ENCODE data around the gene SLC39A7.

The SLC39A7 gene

GRCh38 chr6:33170176-33171015, 30.3 kb upstream of the SLC39A7 start:
- H3K4me1 ChIP-seq (ENCODE audit: insufficient read depth, low read length, poor library complexity, severe bottlenecking), result no peaks in the 10 kb centered on the region
- H3K9ac ChIP-seq (ENCODE audit: low read depth, low read length, poor library complexity, severe bottlenecking), result no peak overlapping the region
- H3K27me3 ChIP-seq (ENCODE audit: insufficient read depth, low read length, poor library complexity, severe bottlenecking), result no peaks in the 10 kb centered on the region
- no peaks in the 10 kb centered on the region for H4K20me1 ChIP-seq (ENCODE audit: insufficient read depth, low read length, poor library complexity, severe bottlenecking)
- H3K9me2 ChIP-seq (replicated peaks; ENCODE audit: low read depth, low read length), result no peaks in the 10 kb centered on the region
- H3F3A ChIP-seq (ENCODE audit: low read depth), result no peaks in the 10 kb centered on the region
- H2AFZ ChIP-seq (ENCODE audit: low read length), result no peak overlapping the region
- H3K79me2 ChIP-seq (ENCODE audit: insufficient read depth, low read length), result no peaks in the 10 kb centered on the region
- TF ChIP-seq CTCF (conservative IDR thresholded peaks at IDR 0.05; ENCODE audit: low read length), result no peak
- TF ChIP-seq EZH2phosphoT487 (IDR thresholded peaks at IDR 0.05; ENCODE audit: borderline replicate concordance), result no peak
- no peaks in the 10 kb centered on the region for H3K9me3 ChIP-seq (ENCODE audit: insufficient read depth, low read depth, low read length)
- no peaks in the 10 kb centered on the region for H3K36me3 ChIP-seq (ENCODE audit: insufficient read depth, low read length)
- H3K4me2 ChIP-seq (ENCODE audit: low read depth, low read length, poor library complexity, severe bottlenecking), result no peak overlapping the region
- no peak overlapping the region for H3K4me3 ChIP-seq (ENCODE audit: low read length, poor library complexity, severe bottlenecking)

GRCh38 chr6:33171016-33171879, 29.4 kb upstream of the SLC39A7 start:
- Histone ChIP-seq H4K20me1 (ENCODE audit: insufficient read depth, low read length, poor library complexity, severe bottlenecking) (no peaks in the 10 kb centered on the region), H3K79me2 (ENCODE audit: insufficient read depth, low read length) (no peaks in the 10 kb centered on the region), H3K27me3 (ENCODE audit: insufficient read depth, low read length, poor library complexity, severe bottlenecking) (no peaks in the 10 kb centered on the region), H3K4me3 (ENCODE audit: low read length, poor library complexity, severe bottlenecking) (no peak overlapping the region), H2AFZ (ENCODE audit: low read length) (no peak overlapping the region), H3K9me2 (replicated peaks; ENCODE audit: low read depth, low read length) (no peaks in the 10 kb centered on the region), H3K4me1 (ENCODE audit: insufficient read depth, low read length, poor library complexity, severe bottlenecking) (no peaks in the 10 kb centered on the region), H3F3A (ENCODE audit: low read depth) (no peaks in the 10 kb centered on the region), H3K9me3 (ENCODE audit: insufficient read depth, low read depth, low read length) (no peaks in the 10 kb centered on the region), H3K36me3 (ENCODE audit: insufficient read depth, low read length) (no peaks in the 10 kb centered on the region), H3K4me2 (ENCODE audit: low read depth, low read length, poor library complexity, severe bottlenecking) (no peak overlapping the region), H3K9ac (ENCODE audit: low read depth, low read length, poor library complexity, severe bottlenecking) (no peak overlapping the region)
- TF ChIP-seq EZH2phosphoT487 (IDR thresholded peaks at IDR 0.05; ENCODE audit: borderline replicate concordance) (no peak), CTCF (conservative IDR thresholded peaks at IDR 0.05; ENCODE audit: low read length) (no peak)

- Histone ChIP-seq H3K9ac (ENCODE audit: low read depth, low read length, poor library complexity, severe bottlenecking) (no peak overlapping the region), H3K79me2 (ENCODE audit: insufficient read depth, low read length) (no peaks in the 10 kb centered on the region), H3K4me2 (ENCODE audit: low read depth, low read length, poor library complexity, severe bottlenecking) (no peak overlapping the region), H3F3A (ENCODE audit: low read depth) (no peaks in the 10 kb centered on the region), H4K20me1 (ENCODE audit: insufficient read depth, low read length, poor library complexity, severe bottlenecking) (no peaks in the 10 kb centered on the region), H3K4me3 (ENCODE audit: low read length, poor library complexity, severe bottlenecking) (no peak overlapping the region), H3K4me1 (ENCODE audit: insufficient read depth, low read length, poor library complexity, severe bottlenecking) (no peaks in the 10 kb centered on the region), H3K36me3 (ENCODE audit: insufficient read depth, low read length) (no peaks in the 10 kb centered on the region), H3K9me3 (ENCODE audit: insufficient read depth, low read depth, low read length) (no peaks in the 10 kb centered on the region), H2AFZ (ENCODE audit: low read length) (no peak overlapping the region), H3K27me3 (ENCODE audit: insufficient read depth, low read length, poor library complexity, severe bottlenecking) (no peaks in the 10 kb centered on the region), H3K9me2 (replicated peaks; ENCODE audit: low read depth, low read length) (no peaks in the 10 kb centered on the region)
- no peak for TF ChIP-seq EZH2phosphoT487 (IDR thresholded peaks at IDR 0.05; ENCODE audit: borderline replicate concordance)
Observed at GRCh38 chr6:33171880-33172687, 28.6 kb upstream of the SLC39A7 start.

All from Loucy (cell line).